COLO668 (cell line): ENCODE measurements around the gene PRKCE.
A peak's percentile ranks its signal among the peaks of the same experiment; 100 is the strongest.

ENCODE experiments used
- DNase-seq: peaks from one replicate; lab custom pipeline; 2025; ENCODE audit not compliant: unreplicated experiment; lab: John Stamatoyannopoulos, UW

PRKCE gene

GRCh38 chr2:45721150-45721549 lies 69.7 kb downstream of the PRKCE start:
- DNase-seq, result no peak

- no peak for DNase-seq
Measured at GRCh38 chr2:45722477-45722876, 71.0 kb downstream of the PRKCE start.

- no peak for DNase-seq
Measured at GRCh38 chr2:45723857-45724256, 72.4 kb downstream of the PRKCE start.

- no peak for DNase-seq
Measured at GRCh38 chr2:45724335-45724734, 72.9 kb downstream of the PRKCE start.

- no peak for DNase-seq
Measured at GRCh38 chr2:45725731-45726130, 74.3 kb downstream of the PRKCE start.

- DNase-seq, result no peak
Measured at GRCh38 chr2:45726188-45726587, 74.7 kb downstream of the PRKCE start.

GRCh38 chr2:45728458-45728942 lies 77.0 kb downstream of the PRKCE start:
- no peak for DNase-seq

- DNase-seq, result no peak
Measured at GRCh38 chr2:45729753-45730512, 78.5 kb downstream of the PRKCE start.

- DNase-seq, result no peak
Measured at GRCh38 chr2:45731141-45731540, 79.7 kb downstream of the PRKCE start.

GRCh38 chr2:45732436-45732835 lies 81.0 kb downstream of the PRKCE start:
- no peak for DNase-seq

- DNase-seq, result no peak
Measured at GRCh38 chr2:45732946-45733345, 81.5 kb downstream of the PRKCE start.

GRCh38 chr2:45734336-45734735 lies 82.9 kb downstream of the PRKCE start:
- DNase-seq, result no peak

- DNase-seq, result no peak
Measured at GRCh38 chr2:45734952-45735351, 83.5 kb downstream of the PRKCE start.

GRCh38 chr2:45736757-45737704 lies 85.6 kb downstream of the PRKCE start:
- DNase-seq, result no peak

- peak; percentile 24 for DNase-seq
Measured at GRCh38 chr2:45739796-45740485, 88.5 kb downstream of the PRKCE start.

- DNase-seq, result no peak
Measured at GRCh38 chr2:45741161-45741850, 89.8 kb downstream of the PRKCE start.

GRCh38 chr2:45743531-45744396 lies 92.3 kb downstream of the PRKCE start:
- DNase-seq, result no peak

- no peak for DNase-seq
Measured at GRCh38 chr2:45745231-45745630, 93.8 kb downstream of the PRKCE start.

- DNase-seq, result no peak
Measured at GRCh38 chr2:45746888-45747287, 95.4 kb downstream of the PRKCE start.

- no peak for DNase-seq
Measured at GRCh38 chr2:45747363-45747762, 95.9 kb downstream of the PRKCE start.
